ENCODE data around the gene TEX264.
"Not testable (repeated sequence)": the region's sequence is repeated elsewhere in the genome, so short reads cannot be mapped to it uniquely, and the experiment has no call there.

TEX264 gene

GRCh38 chr3:51717947-51718346, 46.9 kb downstream of the TEX264 start:
- no peak for DNase-seq

- peak; percentile 50 to 61 for DNase-seq
These were observed 47.7 kb downstream of the TEX264 start for GRCh38 chr3:51718547-51719409.

DNA sequence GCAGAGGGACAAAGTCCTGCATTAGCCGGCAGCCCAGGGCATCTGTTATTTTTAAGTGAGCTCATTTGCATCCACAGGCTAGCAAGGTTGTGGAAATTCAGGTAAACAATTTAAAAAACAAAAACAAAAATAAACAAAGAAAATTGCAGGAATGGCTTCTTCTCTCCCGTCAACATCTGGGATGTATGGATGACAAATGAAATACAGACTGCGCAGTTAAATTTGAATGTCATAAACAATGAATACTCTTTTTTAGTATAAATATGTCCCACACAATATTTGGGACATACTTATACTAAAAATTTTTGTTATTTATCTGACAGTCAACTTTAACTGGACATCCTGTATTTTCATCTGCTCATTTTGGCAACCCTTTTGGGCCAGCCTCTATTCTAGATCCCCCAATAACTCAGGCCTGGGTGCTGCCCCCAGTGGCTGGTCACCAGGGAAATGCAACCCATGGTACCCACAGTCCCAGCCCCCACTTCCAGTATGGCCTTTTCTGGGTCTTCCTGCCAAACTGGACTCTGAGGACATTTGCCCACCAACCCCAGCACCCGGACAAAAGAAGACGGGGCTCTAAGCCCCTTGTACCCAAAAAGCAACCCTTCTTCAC, 48.5 kb downstream of the TEX264 start:
- no peak for DNase-seq

- no peak for DNase-seq
These were observed 49.4 kb downstream of the TEX264 start for GRCh38 chr3:51720292-51721061.

DNA sequence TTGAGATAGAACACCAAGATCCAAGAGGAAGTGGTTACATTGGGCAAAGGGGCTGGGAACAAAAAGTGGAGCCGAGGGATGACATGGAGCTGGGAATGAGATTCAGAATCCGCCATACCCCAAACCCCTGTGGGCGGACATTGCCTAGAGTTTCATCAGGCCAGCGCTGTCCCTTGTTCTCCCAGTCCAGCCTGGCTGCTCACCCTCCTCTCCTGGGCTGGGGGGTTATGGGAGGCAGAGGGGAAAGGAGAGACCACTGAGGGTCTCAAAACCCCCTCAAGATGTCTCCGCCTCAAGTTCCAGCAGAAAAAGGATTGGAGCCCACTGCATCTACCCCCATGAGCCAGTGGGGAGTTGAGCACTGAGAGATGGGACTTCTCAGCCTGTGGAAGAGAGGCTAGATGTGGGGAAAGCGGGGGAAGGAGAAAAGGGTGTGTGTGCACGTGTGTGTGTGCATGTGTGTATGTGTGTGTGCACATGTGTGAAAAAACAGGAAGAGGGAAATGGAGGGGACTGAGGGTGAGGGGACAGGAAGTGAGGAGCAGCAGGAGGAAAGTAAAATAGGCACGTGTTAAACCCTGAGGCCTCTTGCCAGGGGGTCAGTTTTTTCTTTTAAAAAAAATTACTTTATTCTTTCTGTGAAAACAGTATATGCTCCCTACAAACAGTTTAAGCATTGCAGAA, 50.2 kb downstream of the TEX264 start:
- DNase-seq, result no peak

DNA sequence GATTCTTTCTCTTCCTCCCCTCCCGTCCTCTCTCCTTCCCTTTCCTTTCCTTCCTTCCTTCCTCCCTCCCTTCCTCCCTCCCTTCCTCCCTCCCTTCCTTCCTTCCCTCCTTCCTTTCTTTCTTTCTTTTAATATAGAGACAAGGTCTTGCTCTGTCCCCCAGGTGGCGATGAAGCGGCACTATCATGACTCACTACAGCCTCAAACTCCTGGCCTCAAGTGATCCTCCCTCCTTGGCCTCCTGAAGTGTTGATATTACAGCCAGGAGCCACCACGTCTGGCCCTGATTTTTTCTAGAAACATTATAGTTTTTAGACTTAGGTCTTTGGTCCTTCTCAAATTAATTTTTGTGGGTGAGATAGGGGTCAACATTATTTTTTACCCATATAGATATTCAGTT, 51.3 kb downstream of the TEX264 start:
- no peak for DNase-seq

- no peak for DNase-seq
These were observed 56.4 kb downstream of the TEX264 start for GRCh38 chr3:51727500-51727899.

- DNase-seq, result no peak
These were observed 58.1 kb downstream of the TEX264 start for GRCh38 chr3:51729042-51729633.

- DNase-seq, result no peak
These were observed 63.0 kb downstream of the TEX264 start for GRCh38 chr3:51733859-51734571.

DNA sequence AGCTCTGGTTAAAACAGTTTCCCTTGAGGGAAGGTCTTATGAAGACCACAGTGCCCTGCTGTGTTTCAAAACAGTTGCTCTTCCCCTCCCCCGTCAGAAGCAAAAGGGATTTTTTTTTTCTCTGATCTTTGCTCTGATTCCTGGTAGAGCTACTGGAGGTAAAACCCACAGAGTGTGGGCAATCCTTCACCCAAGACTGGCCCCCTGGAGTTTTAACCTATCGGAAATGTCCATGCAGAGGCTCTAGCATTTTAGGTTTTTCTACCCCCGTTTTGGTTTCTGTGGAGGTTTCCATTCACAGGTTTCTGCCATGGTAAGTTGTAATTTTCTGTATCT, 63.5 kb downstream of the TEX264 start:
- DNase-seq, result peak in 1 of 2 donors; percentile 4

DNA sequence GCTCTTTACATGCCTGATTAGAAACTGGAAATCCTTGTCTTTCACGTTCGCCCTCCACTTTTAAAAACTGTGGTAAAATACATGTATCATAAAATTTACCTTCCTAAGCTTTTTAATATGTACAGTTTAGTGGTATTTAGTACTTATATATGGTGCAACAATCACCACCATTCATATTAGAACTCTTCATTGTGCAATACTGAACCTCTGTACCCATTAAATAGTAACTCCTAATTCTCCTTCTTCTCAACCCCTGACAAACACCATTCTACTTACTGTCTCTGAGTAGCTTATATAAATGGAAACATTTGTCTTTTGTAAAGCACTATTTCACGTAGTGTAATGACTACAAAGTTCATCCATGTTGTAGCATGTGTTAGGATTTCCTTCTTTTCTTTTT, 64.0 kb downstream of the TEX264 start:
- DNase-seq, result no peak

DNA sequence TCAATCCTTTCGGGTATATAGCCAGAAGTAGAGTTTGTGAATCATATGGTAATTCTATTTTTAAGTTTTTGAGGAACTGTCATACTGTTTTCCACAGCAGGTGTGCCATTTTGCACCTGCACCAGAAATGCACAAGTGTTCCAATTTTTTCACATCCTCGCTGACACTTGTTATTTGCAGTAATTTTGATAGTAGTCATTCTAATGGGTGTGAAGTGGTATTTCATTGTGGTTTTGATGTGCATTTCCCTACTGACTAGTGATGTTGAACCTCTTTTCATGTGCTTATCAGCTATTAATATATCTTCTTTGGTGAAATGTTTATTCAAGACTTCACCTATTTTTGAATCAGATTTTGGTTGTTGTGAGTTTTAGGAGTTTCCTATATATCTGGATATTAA, 64.9 kb downstream of the TEX264 start:
- DNase-seq, result no peak

- no peak for DNase-seq
These were observed 68.1 kb downstream of the TEX264 start for GRCh38 chr3:51739110-51739509.

- not testable (repeated sequence) for DNase-seq
These were observed 71.3 kb downstream of the TEX264 start for GRCh38 chr3:51742320-51742719.

DNA sequence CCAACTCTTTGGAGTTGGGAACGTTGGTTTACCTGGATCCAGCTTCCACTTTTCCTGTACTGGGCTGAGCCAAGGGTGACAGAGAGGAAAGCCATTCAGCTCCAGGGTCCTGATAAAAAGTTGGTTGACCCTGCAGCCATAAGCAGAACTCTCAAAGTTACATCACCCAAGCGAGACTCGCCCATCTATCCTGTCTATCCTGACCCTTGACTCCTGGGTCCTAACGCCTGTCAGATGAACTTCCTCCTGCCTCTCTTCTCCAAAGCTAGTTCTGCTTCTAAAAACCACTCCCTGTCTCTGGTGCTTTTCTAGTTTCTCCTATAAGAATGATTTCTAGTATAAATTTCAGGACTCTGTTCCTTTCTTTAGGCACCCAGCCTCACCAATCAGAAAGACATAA, 71.9 kb downstream of the TEX264 start:
- DNase-seq, result peak in 1 of 2 donors; percentile 40

DNA sequence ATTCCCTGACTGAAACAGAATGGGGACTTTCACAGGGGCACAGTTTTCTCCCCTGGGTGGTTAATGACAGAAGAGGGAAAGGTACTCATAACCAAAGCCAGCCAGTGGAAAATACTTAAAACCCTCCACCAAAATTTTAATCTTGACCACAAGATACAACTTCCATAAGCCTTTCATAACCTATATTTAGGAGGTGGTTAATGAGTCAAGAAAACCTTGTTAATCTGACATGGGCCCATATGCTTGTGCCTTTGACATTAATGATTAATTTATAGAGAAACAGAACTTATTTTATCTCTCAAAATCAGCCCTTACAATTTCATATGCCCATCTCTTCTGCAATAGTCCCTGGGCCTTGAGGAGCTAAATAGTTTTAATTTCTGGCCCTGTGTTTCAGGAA, 76.8 kb downstream of the TEX264 start:
- no peak for DNase-seq

- DNase-seq, result no peak
These were observed 77.3 kb downstream of the TEX264 start for GRCh38 chr3:51748327-51748726.

- no peak for DNase-seq
These were observed 79.8 kb downstream of the TEX264 start for GRCh38 chr3:51750878-51751277.

DNA sequence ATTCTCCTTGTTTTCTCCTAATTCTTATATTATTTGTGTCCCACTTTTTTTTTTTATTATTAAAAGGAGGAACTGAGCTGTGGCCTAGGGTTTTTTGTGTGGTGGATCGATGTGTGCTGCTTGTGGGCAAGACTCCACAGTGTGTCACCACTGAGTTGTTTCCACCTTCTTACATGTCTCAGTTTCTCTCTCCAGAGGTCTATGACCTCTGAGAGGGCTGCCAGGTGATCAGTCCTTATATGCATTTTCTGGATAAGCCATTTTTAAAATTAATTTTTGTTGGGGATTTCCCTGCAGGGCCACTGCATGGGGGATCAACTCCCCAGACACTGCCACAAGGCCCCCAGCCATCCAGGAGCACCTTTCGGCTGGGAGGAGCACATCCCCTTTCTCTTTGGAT, 80.2 kb downstream of the TEX264 start:
- no peak for DNase-seq

Measured in CD4-positive, alpha-beta T cell treated with Interleukin-4 for 1 hour (primary cell).